H1 (cell line): ENCODE data around the gene NOS3. TPM values are rescaled to one million over a fixed set of nuclear protein-coding genes. Genes with fewer than 3 reads are reported as not detected.

Experiments
- ASH2L ChIP-seq: fragments of 200-600, 300-600 bp; sonication (generic); IDR thresholded peaks from one replicate; pipeline ENCODE4 v1.7.1; 2017; ENCODE audit warnings: low read length
- CREB1 ChIP-seq: IDR thresholded peaks from 2 replicates; pipeline ENCODE4 v1.6.1; 2012; ENCODE audit warnings: inconsistent platforms
- HDAC2 ChIP-seq, 2 experiments: fragments of 300-600 bp in 1 of 2; sonication (generic) in 1 of 2; IDR thresholded peaks; 2 replicates each; pipeline ENCODE4 v1.6.1; 2011 to 2012; ENCODE audit warnings: low read depth in 2 of 2, low read length in 2 of 2, mild to moderate bottlenecking in 2 of 2, moderate library complexity in 2 of 2, borderline replicate concordance in 1 of 2, inconsistent platforms in 1 of 2
- NANOG ChIP-seq: IDR thresholded peaks from 2 replicates; pipeline ENCODE4 v1.6.1; 2011; ENCODE audit warnings: low read length, low read depth, mild to moderate bottlenecking, inconsistent platforms; ENCODE audit not compliant: insufficient read depth, poor library complexity, severe bottlenecking
- POLR2A ChIP-seq, 2 experiments: IDR thresholded peaks; 1 replicate in 1 of 2; 2 replicates in 1 of 2; pipeline ENCODE4 v1.6.1; 2011; ENCODE audit warnings: low read depth in 2 of 2, low read length in 2 of 2, mild to moderate bottlenecking in 2 of 2; ENCODE audit errors: control extremely low read depth in 1 of 2
- POLR2AphosphoS5 ChIP-seq: IDR thresholded peaks from 2 replicates; pipeline ENCODE4 v1.6.1; 2011; ENCODE audit warnings: low read depth, low read length
- POU5F1 ChIP-seq: IDR thresholded peaks from 2 replicates; pipeline ENCODE4 v1.6.1; 2011; ENCODE audit warnings: low read depth, mild to moderate bottlenecking, low read length, moderate library complexity
- SIRT6 ChIP-seq: IDR thresholded peaks from one replicate; pipeline ENCODE4 v1.7.1; 2012; ENCODE audit warnings: low read length, inconsistent platforms
- polyA plus RNA-seq, 7 experiments: library from polyadenylated mRNA; depleted of rRNA in 3 of 7; stranded (reverse) in 5 of 7; unstranded in 2 of 7; fragments of >200 nt in 5 of 7; fragments of 200-250 nt in 2 of 7; gene quantifications; 1 replicate in 5 of 7; 2 replicates in 1 of 7; 4 replicates in 1 of 7; pipeline versions ENCODE4 v1.2.1 to v1.2.3, GENCODE V29; 2011 to 2013; ENCODE audit warnings: missing spikeins in 2 of 7, mixed read lengths in 2 of 7
- total RNA-seq: library from RNA; stranded (reverse); fragmentation: NEBNext Ultra II Directional; extraction: Animal tissue kit (Norgen Biotek cat#: 25700); gene quantifications from 2 replicates; pipeline ENCODE4 v1.2.1, GENCODE V29; 2021

NOS3 gene
- total and polyA plus RNA-seq, 2 of the 8 experiments (the other 6 are each of a cell fraction or from before 2014, with no cell fraction given): 4.4 to 16.2 TPM

DNA sequence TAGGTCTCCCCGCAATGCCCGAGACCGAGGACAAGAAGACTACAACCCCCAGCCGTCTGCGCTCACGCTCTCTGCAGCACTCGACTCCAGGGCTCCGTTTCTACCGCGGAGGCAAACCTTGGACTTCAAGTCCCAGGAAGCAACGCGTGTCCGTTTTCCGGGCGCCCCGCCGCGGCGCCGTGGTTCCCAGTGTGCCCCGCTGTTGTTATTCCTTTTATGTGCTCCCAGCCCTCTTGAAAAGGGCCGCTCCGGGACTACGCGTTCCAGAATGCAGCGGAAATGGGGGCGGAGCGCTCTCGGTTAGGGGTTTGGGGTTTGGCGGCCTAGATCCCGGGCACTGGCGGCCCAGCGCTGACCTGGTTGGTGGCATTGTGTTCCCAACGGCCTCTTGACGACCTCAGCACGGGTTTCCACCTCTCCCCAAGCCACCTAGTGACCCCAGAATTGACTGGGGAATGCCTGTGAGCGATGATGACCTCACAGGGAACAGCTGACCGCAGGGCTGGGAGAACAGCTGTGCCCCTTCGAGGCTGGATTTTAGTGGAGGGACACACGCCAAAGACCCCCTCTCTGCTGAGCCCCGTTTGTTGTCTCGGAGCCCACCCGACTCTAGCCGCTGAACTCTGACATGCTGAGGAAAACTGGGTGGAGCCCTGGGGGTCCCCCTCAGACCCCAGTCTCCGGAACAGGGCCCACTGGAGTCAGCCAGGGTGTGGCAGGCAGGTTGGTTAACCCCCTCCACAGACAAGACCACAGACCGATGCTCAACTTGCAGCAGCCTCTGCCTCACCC is 67.4 kb downstream of the NOS3 start (continued):
- 0 out of 4 replicates have a peak, but pooled peaks of 1 of the 2 experiments have one; percentile 30 for TF ChIP-seq HDAC2 (IDR thresholded peaks at IDR 0.05; ENCODE audit: borderline replicate concordance in 1 of 2, low read depth in 2 of 2, low read length in 2 of 2)
- peak; percentile 14 for TF ChIP-seq ASH2L
- no peak for TF ChIP-seq SIRT6
- no peak for TF ChIP-seq NANOG
- no peak for TF ChIP-seq POLR2AphosphoS5
- TF ChIP-seq CREB1: peak; percentile 73
- TF ChIP-seq POLR2A (IDR thresholded peaks at IDR 0.05; ENCODE audit: control extremely low read depth in 1 of 2, low read depth in 2 of 2, low read length in 2 of 2): peak in 1 of 2 experiments; percentile 49; a peak in 1 of 3 replicates
- no peak for TF ChIP-seq POU5F1
- TF ChIP-seq, all 59 proteins: peak for 18
